ENCODE data around the gene CCDC57.

CCDC57 gene

DNA sequence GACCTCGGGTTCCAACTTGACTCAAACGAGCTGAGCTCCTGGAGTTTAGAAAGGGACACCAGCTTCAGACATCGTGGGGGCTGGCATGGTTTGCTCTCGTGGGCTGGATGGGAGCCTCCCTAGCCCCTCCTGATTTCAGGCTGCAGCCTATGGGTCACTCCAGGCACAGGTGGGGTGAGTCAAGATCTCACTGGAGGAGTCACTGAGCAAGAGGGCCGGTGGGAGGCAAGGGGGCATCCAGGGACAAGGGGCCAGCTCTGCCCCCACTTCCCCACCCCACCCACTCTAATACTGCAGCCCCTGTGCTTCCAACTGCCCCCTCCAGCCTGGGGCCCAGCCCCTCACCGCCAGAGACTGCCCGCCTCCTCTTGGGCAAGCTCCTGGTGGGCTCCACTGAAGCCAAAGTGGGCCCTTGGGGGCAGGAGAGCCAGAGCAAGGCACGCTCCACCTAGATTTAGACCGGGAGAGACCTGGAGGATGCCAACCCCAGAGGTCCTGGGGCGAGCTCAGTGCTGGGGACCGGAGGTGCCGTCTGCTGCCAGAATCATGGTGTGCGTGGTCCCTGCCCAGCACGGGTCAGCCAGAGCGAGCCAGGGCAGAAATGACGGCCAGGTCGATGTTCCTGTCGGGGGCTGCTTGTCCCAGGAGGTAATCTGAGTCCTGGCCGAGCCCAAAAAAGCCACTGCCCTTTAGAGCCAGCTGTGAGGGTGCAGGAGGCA lies 22.6 kb upstream of the CCDC57 start:
- no peak for DNase-seq

GRCh38 chr17:82234211-82235055 lies 21.8 kb upstream of the CCDC57 start:
- DNase-seq = no peak

- DNase-seq = no peak
These were observed 20.5 kb upstream of the CCDC57 start for GRCh38 chr17:82232876-82233785.

DNA sequence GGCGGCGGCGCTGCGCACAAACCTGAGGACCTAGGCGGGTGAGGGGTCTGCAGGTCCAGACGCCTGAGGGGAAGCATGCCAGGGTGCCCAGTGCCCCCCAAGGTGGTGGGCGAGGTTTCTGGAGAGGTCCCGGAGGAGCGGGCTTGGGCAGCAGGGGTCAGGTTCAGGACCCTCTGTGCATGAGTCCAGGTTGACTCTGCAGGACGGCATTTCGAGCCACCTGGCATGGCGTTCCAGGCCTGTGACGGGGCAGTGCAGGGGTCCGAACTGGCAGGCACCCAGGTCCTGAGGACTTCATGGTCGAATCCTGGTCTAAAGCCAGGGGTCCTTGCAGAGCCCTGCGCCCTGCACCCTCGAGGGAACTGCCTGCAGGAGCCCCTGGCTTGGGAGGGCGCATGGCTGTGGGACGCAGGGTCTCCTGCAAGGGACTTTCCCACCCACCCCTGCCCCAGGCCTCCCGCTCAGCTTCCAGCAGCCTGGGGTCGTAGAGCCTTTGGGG lies 19.7 kb upstream of the CCDC57 start:
- no peak for DNase-seq

DNA sequence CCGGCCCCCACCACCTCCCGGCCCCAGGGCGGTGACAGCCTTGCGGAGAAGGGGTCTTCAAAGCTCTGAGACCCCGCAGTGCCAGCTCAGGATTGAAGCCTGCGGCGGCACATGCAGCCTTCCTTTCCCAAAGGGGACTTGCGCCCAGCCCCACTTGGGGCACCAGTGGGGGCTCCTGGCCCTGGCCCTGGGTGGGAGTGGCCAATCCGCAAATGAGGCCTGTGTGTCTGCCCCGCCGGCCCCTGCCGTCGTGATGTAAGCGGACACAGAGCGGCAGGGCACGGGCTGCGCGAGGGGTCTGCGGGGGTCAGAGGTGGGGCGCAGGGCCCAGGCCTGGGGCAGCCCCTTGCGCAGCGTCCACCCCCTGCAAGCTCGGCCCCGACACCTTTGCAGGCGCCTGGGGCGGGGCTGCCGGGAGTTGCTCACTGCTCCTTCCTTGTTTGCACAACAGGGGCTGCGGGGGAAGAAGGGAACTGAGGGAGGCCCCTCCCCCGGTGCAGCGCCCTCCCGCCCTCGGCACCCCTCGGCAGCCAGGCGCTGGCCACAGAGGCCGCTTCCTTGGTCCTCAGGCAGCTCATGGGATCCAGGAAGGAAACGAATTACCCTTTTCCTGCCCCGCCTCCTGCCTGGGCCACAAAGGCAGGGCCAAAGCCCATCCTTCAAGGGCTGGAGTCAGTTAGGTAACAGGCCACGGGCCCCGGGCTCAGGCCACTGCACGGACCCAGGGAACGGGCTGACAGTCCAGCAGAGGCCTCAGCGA lies 19.1 kb upstream of the CCDC57 start:
- peak; percentile 59 for DNase-seq

GRCh38 chr17:82231312-82231561 lies 18.6 kb upstream of the CCDC57 start:
- DNase-seq = no peak

DNA sequence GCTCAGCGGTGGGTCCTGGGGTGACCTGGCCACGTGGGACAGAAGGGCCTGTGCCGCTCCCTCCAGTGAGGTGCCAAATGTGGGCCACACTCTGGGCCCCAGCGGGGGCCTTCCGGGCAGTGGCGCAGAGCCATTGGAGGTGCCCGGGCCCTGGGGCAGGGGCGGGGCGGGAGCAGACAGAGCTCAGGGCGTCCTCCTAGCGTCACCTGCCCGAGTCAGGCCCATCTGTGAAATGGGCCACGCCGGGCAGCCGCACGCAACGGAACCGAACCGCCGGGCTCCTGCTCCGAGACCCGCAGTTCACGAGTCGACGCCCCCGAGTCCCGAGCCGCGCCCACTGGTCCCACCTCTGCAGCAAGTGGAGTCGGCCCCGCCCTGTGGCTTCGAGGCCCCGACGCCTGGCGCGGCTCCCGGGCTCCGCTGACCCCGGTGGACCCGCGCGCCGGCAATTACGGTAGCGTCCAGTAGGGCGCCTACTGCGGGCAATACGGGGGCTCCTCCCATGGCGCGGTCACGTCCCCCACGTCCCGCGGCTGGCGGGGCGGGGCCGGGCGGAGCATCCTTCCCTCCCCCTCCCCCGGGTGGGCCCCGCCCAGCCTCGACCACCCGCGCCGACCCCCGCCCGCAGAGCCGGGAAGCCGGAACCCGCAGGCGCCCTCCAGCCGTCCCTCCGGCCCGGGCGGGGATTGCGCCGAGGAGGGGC lies 18.1 kb upstream of the CCDC57 start:
- peak; percentile 68 for DNase-seq

GRCh38 chr17:82229698-82230608 lies 17.3 kb upstream of the CCDC57 start:
- no peak for DNase-seq

DNA sequence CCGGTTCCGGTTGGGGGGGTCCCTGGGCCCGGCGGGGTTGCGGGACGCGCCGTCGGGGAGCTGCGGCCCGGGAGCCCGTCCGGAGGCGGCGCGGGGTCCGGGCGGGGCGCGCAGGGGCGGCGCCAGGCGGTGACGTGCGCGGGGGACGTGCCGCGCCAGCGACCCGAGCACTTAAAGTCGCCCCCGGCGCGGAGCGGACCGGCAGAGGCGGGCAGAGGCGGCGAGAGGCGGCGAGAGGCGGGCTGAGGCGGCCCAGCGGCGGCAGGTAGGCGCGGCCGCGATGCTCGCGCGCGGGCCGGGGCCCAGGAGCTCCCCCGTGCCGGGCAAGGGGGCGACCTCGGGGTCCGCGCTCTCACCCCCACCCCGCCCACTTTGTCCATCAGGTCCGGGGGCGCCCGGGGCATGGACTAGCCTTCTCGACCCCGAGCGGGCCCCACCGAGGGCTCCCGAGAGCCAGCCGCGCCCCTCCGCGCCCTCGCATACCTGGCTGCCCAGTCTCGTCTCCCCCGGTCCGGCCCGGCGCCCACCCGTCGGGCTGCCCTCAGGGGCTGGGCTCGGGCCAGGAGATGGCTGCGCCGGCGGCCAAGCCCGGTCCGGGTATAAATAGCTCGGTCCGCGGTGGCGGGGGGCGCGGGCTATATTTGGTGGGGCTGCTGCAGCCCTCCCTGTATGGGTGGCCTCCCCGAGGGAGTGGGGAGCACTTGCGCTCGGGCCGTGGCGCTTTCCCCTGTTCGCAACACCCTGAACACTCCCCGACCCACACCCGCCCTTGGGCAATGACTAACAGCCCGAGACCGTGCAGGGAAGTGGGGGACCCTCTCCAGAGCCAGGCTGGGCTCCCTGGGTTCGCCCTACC lies 16.4 kb upstream of the CCDC57 start, which contains the start of gene SLC16A3:
Gene SLC16A3 (plus strand): TSS at position 201 of the 856 bp plus-strand sequence. CDS start 6,967 bp downstream, outside the sequence.
- peak; percentile 79 for DNase-seq

DNA sequence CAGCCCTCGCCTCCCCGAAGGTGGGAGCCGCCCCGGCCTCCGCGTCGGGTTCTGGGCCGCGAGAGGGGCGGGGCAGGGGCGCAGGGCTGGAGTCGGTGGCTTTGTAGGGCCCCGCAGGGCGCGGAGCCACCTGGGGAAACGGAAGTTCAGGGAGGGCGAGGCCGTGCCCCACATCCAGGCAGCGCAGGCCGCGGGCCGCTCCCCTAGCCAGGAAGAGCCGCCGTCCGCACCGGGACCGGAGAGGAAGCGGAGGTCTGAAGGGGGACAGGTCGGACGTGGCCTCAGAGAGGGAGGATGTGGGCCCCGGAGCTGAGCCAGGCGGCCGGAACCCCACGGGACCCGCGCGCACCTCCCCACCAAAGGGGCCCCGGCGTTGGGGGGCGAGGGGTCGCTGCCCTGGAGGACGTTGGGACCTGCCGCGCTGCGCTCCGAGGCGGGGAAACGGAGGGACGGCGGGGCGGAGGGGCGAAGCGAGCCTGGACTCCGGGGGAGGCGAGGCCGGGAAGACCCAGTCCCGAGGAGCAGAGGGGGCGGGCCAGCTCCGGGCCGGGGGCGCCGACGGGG lies 15.7 kb upstream of the CCDC57 start:
- peak; percentile 70 for DNase-seq

DNA sequence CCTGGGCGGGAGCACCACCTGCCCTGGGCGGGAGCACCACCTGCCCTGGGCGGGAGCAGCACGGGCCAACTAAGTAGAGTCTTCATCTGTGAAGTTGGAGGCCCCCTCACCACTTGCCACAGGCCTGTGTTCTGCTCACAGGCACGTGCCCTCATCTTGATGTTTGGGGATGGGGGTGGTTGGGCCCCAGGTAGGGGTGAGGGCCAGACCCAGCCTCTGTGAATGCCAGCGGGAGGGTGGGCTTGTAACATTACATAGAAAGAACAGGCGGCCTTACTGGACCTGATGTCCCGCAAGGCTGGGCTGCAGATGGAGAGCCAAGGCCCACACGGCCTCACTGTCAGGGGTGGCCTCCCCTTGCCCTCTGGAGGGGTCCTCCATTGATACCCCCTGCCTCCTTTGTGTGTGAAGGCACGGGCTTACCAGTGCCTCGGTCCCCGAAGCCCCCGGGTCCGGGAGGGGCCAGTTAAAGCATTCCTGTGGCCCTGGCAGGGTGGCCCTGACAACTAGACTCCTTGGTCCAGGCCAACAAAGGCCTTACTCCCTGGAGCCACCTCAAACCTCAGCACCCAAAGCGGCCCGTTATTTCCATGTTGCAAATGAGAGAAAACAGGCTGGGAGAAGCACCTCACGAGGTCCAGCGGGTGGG lies 15.1 kb upstream of the CCDC57 start:
- peak; percentile 48 for DNase-seq

DNA sequence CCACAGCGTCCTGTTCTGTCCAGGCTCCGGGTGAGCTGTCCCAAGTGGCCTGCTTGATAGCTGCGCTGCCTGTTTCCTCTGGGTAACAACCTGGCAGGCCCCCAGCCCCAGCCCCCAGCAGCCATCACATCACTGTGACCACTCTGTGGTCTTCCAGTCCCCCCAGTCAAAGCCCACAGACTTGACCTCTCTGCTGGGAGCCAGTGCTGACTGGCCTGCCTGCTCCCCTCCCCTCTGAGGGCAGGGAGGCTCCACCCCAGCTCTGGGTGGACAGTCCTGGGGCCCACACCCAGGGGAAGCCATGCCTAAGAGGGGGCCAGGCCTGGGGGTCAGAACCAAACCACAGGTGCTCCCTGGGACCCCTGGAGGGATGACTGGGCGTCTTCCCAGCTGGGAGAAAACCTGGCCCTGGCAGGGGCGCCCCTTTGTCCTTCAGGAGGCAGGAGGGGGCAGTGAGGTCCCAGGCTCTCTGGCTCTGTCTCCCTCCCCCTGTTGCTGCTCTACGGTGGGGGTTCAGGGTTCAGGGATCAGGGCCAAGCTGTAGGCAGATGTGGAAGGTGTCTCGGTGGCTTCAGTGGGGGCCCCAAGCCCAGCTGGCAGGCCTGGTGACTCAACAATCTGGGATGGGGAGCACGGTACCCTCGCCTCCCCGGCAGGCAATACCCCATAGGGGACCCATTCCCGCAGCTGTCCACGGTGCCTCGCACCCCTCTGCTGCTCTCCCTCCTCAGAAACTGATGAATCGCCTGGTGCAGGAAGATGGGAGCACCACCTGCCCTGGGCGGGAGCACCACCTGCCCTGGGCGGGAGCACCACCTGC lies 14.4 kb upstream of the CCDC57 start:
- DNase-seq = no peak

DNA sequence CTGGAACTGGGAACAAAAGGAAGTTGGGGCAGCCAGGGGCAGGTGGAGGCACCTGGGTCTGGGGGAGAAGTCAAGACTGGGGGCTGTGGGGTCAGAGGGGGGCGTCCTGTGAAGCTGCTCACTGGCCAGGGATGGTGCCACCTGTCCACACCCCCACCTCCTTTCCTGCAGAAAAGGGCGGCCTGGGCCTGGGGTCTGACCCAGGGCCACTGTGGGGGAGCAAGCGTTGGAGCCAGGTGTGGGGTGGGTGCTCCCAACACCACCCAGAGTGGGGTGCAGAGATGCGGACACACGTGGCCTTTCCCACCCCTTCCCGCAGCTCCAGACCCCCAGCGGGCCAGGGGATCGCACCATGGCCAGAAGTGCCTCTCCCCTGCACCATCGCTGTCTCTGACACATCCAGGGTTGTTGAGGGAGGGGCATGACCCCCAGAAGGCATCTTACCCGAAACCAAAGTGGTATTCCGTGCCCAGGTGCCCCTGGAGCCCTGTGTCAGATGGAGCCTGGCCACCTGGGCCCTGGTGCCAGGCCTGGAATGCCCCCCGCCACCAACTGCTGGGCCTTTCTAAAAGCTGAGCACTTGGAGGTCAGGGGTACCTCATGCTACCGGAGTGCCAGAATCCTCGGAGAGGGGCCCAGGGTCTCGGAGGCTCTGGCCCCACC lies 13.6 kb upstream of the CCDC57 start:
- DNase-seq = no peak

- DNase-seq = no peak
These were observed 12.9 kb upstream of the CCDC57 start for GRCh38 chr17:82225368-82226029.

GRCh38 chr17:82224666-82225065 lies 12.0 kb upstream of the CCDC57 start:
- no peak for DNase-seq

- DNase-seq = no peak
These were observed 10.9 kb upstream of the CCDC57 start for GRCh38 chr17:82223517-82223916.

GRCh38 chr17:82222816-82223215 lies 10.2 kb upstream of the CCDC57 start:
- no peak for DNase-seq
